T-cell (primary cell): ENCODE results near the gene CHMP2B. TPM values are rescaled to one million over a fixed set of nuclear protein-coding genes. Genes with fewer than 3 reads are reported as not detected.

Source experiments
- ATAC-seq, 4 experiments: fragments of 200-7000 bp in 3 of 4; fragments of 150-1000 bp in 1 of 4; cut with Tn5 transposase; replicated peaks in 1 of 4; 1 replicate in 3 of 4; 2 replicates in 1 of 4; pipeline ENCODE4 v1.10.0; 2021; ENCODE audit warnings: moderate library complexity in 3 of 4, mild to moderate bottlenecking in 2 of 4, moderate number of reproducible peaks in 1 of 4
- CTCF ChIA-PET, 2 donors: fragments of 300-600 bp; sonication (Branson Sonifier 250); formaldehyde crosslinking; loops; one replicate each; lab custom pipeline; 2022; ENCODE audit warnings: antibody characterized with exemption in 2 of 2; lab: Charles Lee
- POLR2A ChIA-PET, 2 donors: fragments of 300-600 bp; sonication (Branson Sonifier 250); formaldehyde crosslinking; loops; one replicate each; lab custom pipeline; 2022; ENCODE audit warnings: antibody characterized with exemption in 2 of 2; lab: Charles Lee
- DNase-seq, 35 experiments: peaks; one replicate each; pipeline versions ENCODE4 v3.0.0 to v3.0.0-alpha.2; 2013 to 2023
- H3K27ac ChIP-seq: one replicate; pipeline ENCODE4 v1.5.1; 2013; ENCODE audit warnings: low read length
- H3K27me3 ChIP-seq, 2 experiments: replicated peaks in 1 of 2; 1 replicate in 1 of 2; 2 replicates in 1 of 2; pipeline versions ENCODE4 v1.6.1 to v1.7.0; 2013; ENCODE audit warnings: low read length in 1 of 2, mixed read lengths in 1 of 2; ENCODE audit not compliant: control insufficient read depth in 2 of 2, insufficient read depth in 2 of 2; ENCODE audit errors: extremely low read depth in 1 of 2
- H3K36me3 ChIP-seq, 2 donors: 1 replicate in 1 of 2; 2 replicates in 1 of 2; pipeline versions ENCODE4 v1.6.1 to v1.7.0; 2013; ENCODE audit warnings: low read length in 1 of 2; ENCODE audit not compliant: control insufficient read depth in 2 of 2, insufficient read depth in 1 of 2; ENCODE audit errors: extremely low read depth in 1 of 2
- H3K4me1 ChIP-seq, 2 experiments: 1 replicate in 1 of 2; 2 replicates in 1 of 2; pipeline versions ENCODE4 v1.6.1 to v1.7.0; 2013; ENCODE audit warnings: low read length in 2 of 2, mixed read lengths in 1 of 2; ENCODE audit not compliant: insufficient read depth in 2 of 2, control insufficient read depth in 1 of 2; ENCODE audit errors: extremely low read depth in 1 of 2
- H3K4me3 ChIP-seq, 2 donors: 1 replicate in 1 of 2; 2 replicates in 1 of 2; pipeline versions ENCODE4 v1.5.1 to v1.7.0; 2013; ENCODE audit warnings: mild to moderate bottlenecking in 2 of 2, low read length in 1 of 2, moderate library complexity in 1 of 2; ENCODE audit not compliant: control insufficient read depth in 1 of 2; ENCODE audit errors: extremely low read depth in 1 of 2
- H3K9me3 ChIP-seq: 2 replicates; pipeline ENCODE4 v1.7.0; 2013
- H3K27ac Mint-ChIP-seq, 2 donors: one replicate each; pipeline ENCODE4 v1.8.0; 2020 to 2021; ENCODE audit warnings: mild to moderate bottlenecking in 2 of 2, mixed read lengths in 2 of 2
- H3K27me3 Mint-ChIP-seq, 2 donors: one replicate each; pipeline ENCODE4 v1.8.0; 2021 to 2022; ENCODE audit warnings: mixed read lengths in 2 of 2
- H3K36me3 Mint-ChIP-seq: one replicate; pipeline ENCODE4 v1.8.0; 2021; ENCODE audit warnings: mixed read lengths
- H3K4me1 Mint-ChIP-seq, 3 donors: one replicate each; pipeline ENCODE4 v1.8.0; 2020 to 2022; ENCODE audit warnings: mixed read lengths in 3 of 3, mild to moderate bottlenecking in 1 of 3
- H3K4me3 Mint-ChIP-seq, 3 donors: one replicate each; pipeline ENCODE4 v1.8.0; 2020 to 2022; ENCODE audit warnings: mild to moderate bottlenecking in 3 of 3, mixed read lengths in 3 of 3, moderate library complexity in 3 of 3
- H3K9me3 Mint-ChIP-seq, 3 donors: one replicate each; pipeline ENCODE4 v1.8.0; 2020 to 2022; ENCODE audit warnings: mixed read lengths in 3 of 3
- WGBS: methylation state at CpG from one replicate; pipeline ENCODE4 v1.1.5; 2013; ENCODE audit warnings: missing lambda C conversion rate; ENCODE audit not compliant: insufficient coverage; 5-methylcytosine and 5-hydroxymethylcytosine counted together
- total RNA-seq, 35 experiments: library from RNA in 6 of 35; stranded (reverse) in 6 of 35; fragments of 120-200 nt in 1 of 35; gene quantifications; one replicate each; pipeline versions ENCODE4 v1.2.1 to v1.2.4 and lab custom pipeline; 2013 to 2026

Gene CHMP2B
- total RNA-seq, 5 donors from 2014 or later (not counting 1 experiment from before 2014, with no cell fraction given): 18.3 to 26.3 (median 23.3) TPM

DNA sequence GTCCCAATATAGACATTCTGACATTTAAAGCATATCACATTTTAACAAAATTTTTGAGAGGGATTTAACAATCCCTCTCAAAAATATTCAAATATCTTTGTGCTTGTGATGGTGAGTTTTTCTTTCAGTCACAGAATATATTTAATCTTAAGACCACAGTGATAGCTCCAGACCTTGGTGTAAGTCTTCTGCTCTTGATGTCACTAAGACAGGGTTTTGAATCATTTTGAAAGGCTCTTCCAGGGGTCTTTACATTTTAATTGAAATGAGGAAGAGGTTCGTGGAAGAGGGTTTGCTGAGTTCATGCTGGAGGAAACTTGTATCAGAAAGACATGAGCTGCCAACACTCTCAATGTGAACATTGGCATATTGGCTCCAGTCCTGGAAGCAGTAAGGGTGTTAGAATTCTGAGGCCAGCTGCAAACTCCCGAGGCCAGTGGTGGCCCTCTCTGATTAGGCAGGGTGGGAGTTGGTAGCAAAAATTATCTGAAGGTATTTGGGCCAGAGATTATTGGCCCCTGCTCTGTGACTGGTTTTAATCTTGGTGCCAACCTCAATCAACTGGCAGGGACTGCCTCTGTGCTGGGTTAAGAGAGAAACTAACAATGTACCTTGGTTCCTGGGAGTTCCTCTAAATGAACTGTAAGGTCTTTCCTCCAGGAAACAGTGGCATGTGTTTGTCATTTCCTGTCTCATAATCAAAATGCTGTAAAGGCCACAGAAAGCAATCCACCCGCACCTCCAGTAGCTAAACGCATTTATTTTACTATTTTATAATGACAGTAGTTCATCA is 44.0 kb downstream of the CHMP2B start:
- 71% methylated on average over 1 of the region's 4 CpGs for WGBS
- peaks cover 21 to 33% (median 22%) of the 10 kb centered on the region in 3 donors for H3K4me1 Mint-ChIP-seq
- H3K4me1 ChIP-seq: peaks cover 4% of the 10 kb centered on the region in 2 experiments
- H3K27ac Mint-ChIP-seq: peak overlapping the region in 1 of 2 donors; percentile 8
- H3K4me3 Mint-ChIP-seq: peak overlapping the region in 1 of 3 donors; percentile 16
- H3K4me3 ChIP-seq: no peak overlapping the region
- ATAC-seq (peak in 2 of 4 experiments; percentile 52 to 64), DNase-seq (peak in 2 of 35 experiments; percentile 2 to 5)
- no peaks in the 10 kb centered on the region for H3K36me3 ChIP-seq
- no peaks in the 10 kb centered on the region for H3K27me3 Mint-ChIP-seq
- no peaks in the 10 kb centered on the region for H3K9me3 ChIP-seq
- H3K27me3 ChIP-seq: no peaks in the 10 kb centered on the region
- no peak overlapping the region for H3K27ac ChIP-seq
- ChIA-PET CTCF (interaction anchor here (0.7 to 2.2 kb wide), 4 partner anchors 10 to 36 kb away, joined by 3 to 6 read pairs (median 4); no protein-coding TSS in a partner anchor), POLR2A (no interaction called here)
- no peaks in the 10 kb centered on the region for H3K36me3 Mint-ChIP-seq
- no peaks in the 10 kb centered on the region for H3K9me3 Mint-ChIP-seq

DNA sequence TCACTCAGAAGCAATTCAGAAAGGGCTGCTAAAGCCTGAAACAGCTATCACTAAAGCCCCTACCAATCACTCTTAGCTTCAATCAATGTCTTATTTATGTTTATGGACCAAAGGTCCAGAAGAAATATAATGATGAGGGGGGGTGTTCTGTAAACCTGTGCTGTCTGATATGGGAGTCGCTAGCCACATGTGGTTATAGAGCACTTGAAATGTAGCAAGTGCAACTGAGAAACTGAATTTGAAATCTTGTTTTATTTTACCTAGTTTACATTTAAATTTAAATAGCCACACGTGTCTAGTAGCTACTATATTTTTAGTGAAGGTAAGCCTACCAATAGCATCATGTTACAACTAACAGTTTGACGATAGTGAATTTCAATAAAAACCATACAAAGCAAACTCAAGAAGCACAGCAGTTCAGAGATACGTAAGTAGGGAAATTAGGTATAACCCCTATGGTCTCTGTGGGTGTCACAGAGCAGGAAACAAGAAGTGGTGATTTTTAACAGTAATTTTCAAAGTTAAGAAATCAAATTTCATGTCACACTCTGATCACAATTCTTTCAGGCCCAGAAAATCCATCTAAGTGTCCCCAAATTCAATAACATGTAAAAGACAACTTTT is 45.7 kb downstream of the CHMP2B start:
- Mint-ChIP-seq H3K4me3 (no peak overlapping the region), H3K9me3 (no peaks in the 10 kb centered on the region), H3K4me1 (peaks cover 18 to 33% (median 22%) of the 10 kb centered on the region in 3 donors), H3K27me3 (no peaks in the 10 kb centered on the region), H3K36me3 (no peaks in the 10 kb centered on the region), H3K27ac (no peak overlapping the region)
- Histone ChIP-seq H3K27me3 (no peaks in the 10 kb centered on the region), H3K4me3 (no peak overlapping the region), H3K36me3 (no peaks in the 10 kb centered on the region), H3K9me3 (no peaks in the 10 kb centered on the region), H3K27ac (no peak overlapping the region), H3K4me1 (peaks cover 4% of the 10 kb centered on the region in 2 experiments)
- ChIA-PET CTCF (interaction anchor here in 1 of 2 donors (0.6 kb wide), 1 partner anchor 39 kb away, joined by 3 read pairs; no protein-coding TSS in a partner anchor), POLR2A (no interaction called here)
- WGBS: no CpG with 5 or more reads among the region's 4 CpGs
- ATAC-seq (no peak), DNase-seq (no peak)

DNA sequence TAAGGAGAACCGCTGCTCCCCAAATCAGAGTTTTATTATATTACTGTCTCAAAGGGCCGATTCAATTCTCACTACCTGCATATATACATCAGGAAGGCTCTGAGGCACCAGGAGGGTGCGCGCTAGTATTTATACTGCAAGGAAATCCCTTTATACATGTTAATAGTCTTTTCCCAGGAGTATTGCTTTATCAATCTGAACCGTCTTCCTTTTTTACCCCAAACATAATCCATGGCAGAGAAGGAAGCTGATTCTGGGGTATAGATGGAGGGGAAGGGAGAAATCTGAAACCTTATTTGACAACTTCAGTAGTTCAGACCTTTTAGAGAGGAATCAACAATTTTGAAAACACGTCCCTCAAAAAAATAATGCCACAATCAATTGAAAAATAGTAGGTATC is 49.4 kb downstream of the CHMP2B start, which contains the start of gene POU1F1:
POU1F1 (minus strand) TSS at position 101 of the 400 bp plus-strand sequence. CDS start 122 bp downstream, outside the sequence.
- Histone ChIP-seq H3K27ac (no peak within 1 kb of the TSS), H3K4me3 (no peak within 1 kb of the TSS), H3K27me3 (no peaks in the 10 kb centered on the region), H3K4me1 (peaks cover 0 to 1% of the 10 kb centered on the region in 2 experiments), H3K36me3 (no peaks in the 10 kb centered on the region), H3K9me3 (no peaks in the 10 kb centered on the region)
- no CpG with 5 or more reads among the region's 6 CpGs for WGBS
- Mint-ChIP-seq H3K36me3 (no peaks in the 10 kb centered on the region), H3K9me3 (no peaks in the 10 kb centered on the region), H3K27ac (no peak within 1 kb of the TSS), H3K4me3 (no peak within 1 kb of the TSS), H3K27me3 (no peaks in the 10 kb centered on the region), H3K4me1 (peaks cover under 1 to 3% (median 2%) of the 10 kb centered on the region in 3 donors)
- POLR2A ChIA-PET: no interaction called here
- ATAC-seq (no peak), DNase-seq (no peak)
- CTCF ChIA-PET: no interaction called here

DNA sequence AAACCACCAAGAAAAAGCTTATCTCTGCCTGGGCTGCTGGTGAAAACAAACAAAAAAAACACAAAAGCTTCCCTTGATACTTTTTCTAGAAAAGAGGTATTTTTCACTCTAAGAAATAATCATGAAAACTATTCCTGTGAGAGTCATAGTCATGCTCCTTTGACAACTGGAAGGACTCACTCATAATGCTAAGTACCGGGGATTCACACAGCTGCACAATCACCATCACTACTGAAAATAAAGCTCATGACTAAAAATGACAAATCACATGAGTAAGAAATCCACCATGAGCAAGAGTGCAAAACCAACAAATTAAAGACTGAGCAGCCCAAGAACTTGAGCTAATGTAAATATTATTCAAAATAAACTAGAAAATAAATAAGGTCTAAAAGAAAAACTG is 59.9 kb downstream of the CHMP2B start:
- no peak overlapping the region for H3K27ac Mint-ChIP-seq
- no peak for ATAC-seq
- no CpG with 5 or more reads among the region's 1 CpG for WGBS

DNA sequence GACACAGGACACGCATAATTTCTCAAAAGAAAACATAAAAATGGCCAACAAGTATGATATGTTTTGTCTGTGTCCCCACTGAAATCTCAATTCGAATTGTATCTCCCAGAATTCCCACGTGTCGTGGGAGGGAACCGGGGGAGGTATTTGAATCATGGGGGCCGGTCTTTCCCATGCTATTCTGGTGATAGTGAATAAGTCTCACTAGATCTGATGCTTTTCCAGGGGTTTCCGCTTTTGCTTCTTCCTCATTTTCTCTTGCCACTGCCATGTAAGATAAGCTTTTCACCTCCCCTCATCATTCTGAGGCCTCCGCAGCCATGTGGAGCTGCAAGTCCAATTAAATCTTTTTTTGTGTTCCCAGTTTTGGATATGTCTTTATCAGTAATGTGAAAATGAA is 61.3 kb downstream of the CHMP2B start:
- WGBS: 100% methylated on average over 1 of the region's 8 CpGs
- ChIA-PET CTCF (interaction anchor here in 1 of 2 donors (0.7 kb wide), 1 partner anchor 10 kb away, joined by 3 read pairs; no protein-coding TSS in a partner anchor), POLR2A (no interaction called here)
- ATAC-seq: no peak
- DNase-seq: no peak
- Histone ChIP-seq H3K27ac (no peak overlapping the region), H3K4me1 (no peaks in the 10 kb centered on the region), H3K27me3 (no peaks in the 10 kb centered on the region), H3K4me3 (no peak overlapping the region), H3K36me3 (no peaks in the 10 kb centered on the region), H3K9me3 (no peaks in the 10 kb centered on the region)
- H3K36me3 Mint-ChIP-seq: no peaks in the 10 kb centered on the region
- H3K4me3 Mint-ChIP-seq: no peak overlapping the region
- H3K27ac Mint-ChIP-seq: no peak overlapping the region
- no peaks in the 10 kb centered on the region for H3K4me1 Mint-ChIP-seq
- H3K27me3 Mint-ChIP-seq: peaks cover 3 to 5% of the 10 kb centered on the region in 2 donors
- H3K9me3 Mint-ChIP-seq: no peaks in the 10 kb centered on the region

More for the DNA sequence above, 59.9 kb downstream of the CHMP2B start:
- no peak for DNase-seq
- no peaks in the 10 kb centered on the region for H3K9me3 ChIP-seq
- Mint-ChIP-seq H3K4me3 (no peak overlapping the region), H3K4me1 (no peaks in the 10 kb centered on the region), H3K9me3 (no peaks in the 10 kb centered on the region), H3K27me3 (peaks cover 3 to 5% of the 10 kb centered on the region in 2 donors), H3K36me3 (no peaks in the 10 kb centered on the region)
- H3K4me3 ChIP-seq: no peak overlapping the region
- no peaks in the 10 kb centered on the region for H3K27me3 ChIP-seq
- POLR2A ChIA-PET: interaction anchor here in 1 of 2 donors (0.5 kb wide), 1 partner anchor 880 kb away, joined by 11 read pairs; no protein-coding TSS in a partner anchor
- H3K27ac ChIP-seq: no peak overlapping the region
- H3K36me3 ChIP-seq: no peaks in the 10 kb centered on the region
- CTCF ChIA-PET: interaction anchor here (1.1 to 1.9 kb wide), 3 partner anchors 11 to 26 kb away, joined by 3 to 8 read pairs (median 4); no protein-coding TSS in a partner anchor
- no peaks in the 10 kb centered on the region for H3K4me1 ChIP-seq

DNA sequence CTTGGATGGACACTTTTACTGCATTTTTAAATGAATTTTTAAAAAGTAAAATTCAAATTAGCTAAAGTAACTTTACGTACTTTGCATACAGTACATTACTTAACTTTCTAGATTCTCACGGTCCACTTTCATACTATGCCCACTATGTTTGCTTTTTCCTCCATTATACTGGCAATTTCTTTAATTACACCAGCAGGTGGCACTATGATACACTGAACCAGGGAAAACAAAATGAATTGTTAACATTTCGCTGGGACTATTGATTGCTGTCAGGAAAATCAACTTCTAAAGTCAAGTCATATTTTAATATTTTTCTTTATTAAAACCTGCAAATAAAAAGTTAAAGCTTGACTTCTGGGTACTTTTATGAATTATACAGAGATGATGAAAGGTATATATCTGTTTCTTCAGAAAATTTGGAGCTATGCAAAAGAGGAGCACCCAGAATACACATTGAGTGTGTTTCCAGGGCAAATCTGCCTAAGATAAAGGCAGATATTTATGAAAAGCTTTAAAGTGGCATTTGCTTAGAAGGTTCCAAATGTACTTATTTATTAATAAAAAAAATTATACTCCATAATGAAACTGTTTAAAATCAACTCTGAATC is 71.1 kb downstream of the CHMP2B start:
- Histone ChIP-seq H3K36me3 (no peaks in the 10 kb centered on the region), H3K4me3 (no peak overlapping the region), H3K9me3 (no peaks in the 10 kb centered on the region), H3K27me3 (no peaks in the 10 kb centered on the region), H3K27ac (no peak overlapping the region), H3K4me1 (no peaks in the 10 kb centered on the region)
- WGBS: 0% methylated on average over 2 of the region's 3 CpGs
- CTCF ChIA-PET: interaction anchor here (0.6 to 2.0 kb wide), 18 partner anchors 10 to 1236 kb away, joined by 3 to 23 read pairs (median 4); no protein-coding TSS in a partner anchor
- Mint-ChIP-seq H3K9me3 (no peaks in the 10 kb centered on the region), H3K27me3 (no peaks in the 10 kb centered on the region), H3K36me3 (no peaks in the 10 kb centered on the region), H3K4me3 (no peak overlapping the region), H3K4me1 (peaks cover 0 to 2% (median 0%) of the 10 kb centered on the region in 3 donors), H3K27ac (no peak overlapping the region)
- ATAC-seq: peak; percentile 42 to 60 (median 58)
- POLR2A ChIA-PET: no interaction called here
- peak in 1 of 35 experiments; percentile 50 for DNase-seq
